H1 (cell line): ENCODE measurements around the gene PGAP2. TPM values are rescaled to one million over a fixed set of nuclear protein-coding genes. Genes with fewer than 3 reads are reported as not detected.

ENCODE experiments used
- BACH1 ChIP-seq: IDR thresholded peaks from 2 replicates; pipeline ENCODE4 v1.6.1; 2012; ENCODE audit warnings: low read length, improper control_type of control experiment
- CREB1 ChIP-seq: IDR thresholded peaks from 2 replicates; pipeline ENCODE4 v1.6.1; 2012; ENCODE audit warnings: inconsistent platforms
- E2F6 ChIP-seq: IDR thresholded peaks from 2 replicates; pipeline ENCODE4 v1.6.1; 2012; ENCODE audit warnings: inconsistent platforms
- EP300 ChIP-seq, 2 experiments: IDR thresholded peaks; 1 replicate in 1 of 2; 2 replicates in 1 of 2; pipeline ENCODE4 v1.6.1; 2011 to 2012; ENCODE audit warnings: low read depth in 2 of 2, low read length in 2 of 2, mild to moderate bottlenecking in 2 of 2, borderline replicate concordance in 1 of 2, inconsistent platforms in 1 of 2, moderate library complexity in 1 of 2
- HDAC2 ChIP-seq, 2 experiments: fragments of 300-600 bp in 1 of 2; sonication (generic) in 1 of 2; IDR thresholded peaks; 2 replicates each; pipeline ENCODE4 v1.6.1; 2011 to 2012; ENCODE audit warnings: low read depth in 2 of 2, low read length in 2 of 2, mild to moderate bottlenecking in 2 of 2, moderate library complexity in 2 of 2, borderline replicate concordance in 1 of 2, inconsistent platforms in 1 of 2
- KDM5A ChIP-seq: fragments of 200-600 bp; IDR thresholded peaks from 2 replicates; pipeline ENCODE4 v1.7.1; 2012; ENCODE audit warnings: mild to moderate bottlenecking, low read length, inconsistent platforms, mixed read lengths
- NANOG ChIP-seq: IDR thresholded peaks from 2 replicates; pipeline ENCODE4 v1.6.1; 2011; ENCODE audit warnings: low read length, low read depth, mild to moderate bottlenecking, inconsistent platforms; ENCODE audit not compliant: insufficient read depth, poor library complexity, severe bottlenecking
- NRF1 ChIP-seq: IDR thresholded peaks from 2 replicates; pipeline ENCODE4 v1.6.1; 2011; ENCODE audit warnings: mild to moderate bottlenecking, low read depth, low read length, improper control_type of control experiment
- PHF8 ChIP-seq: fragments of 200-600 bp; sonication (generic); conservative IDR thresholded peaks from 2 replicates; pipeline ENCODE4 v1.7.1; 2012; ENCODE audit warnings: low read depth, mild to moderate bottlenecking, inconsistent platforms, low read length, moderate library complexity
- POLR2A ChIP-seq, 2 experiments: IDR thresholded peaks; 1 replicate in 1 of 2; 2 replicates in 1 of 2; pipeline ENCODE4 v1.6.1; 2011; ENCODE audit warnings: low read depth in 2 of 2, low read length in 2 of 2, mild to moderate bottlenecking in 2 of 2; ENCODE audit errors: control extremely low read depth in 1 of 2
- RAD21 ChIP-seq, 2 experiments: IDR thresholded peaks in 1 of 2; conservative IDR thresholded peaks in 1 of 2; 2 replicates each; pipeline ENCODE4 v1.6.1; 2011; ENCODE audit warnings: low read depth in 2 of 2, low read length in 2 of 2, improper control_type of control experiment in 1 of 2, inconsistent platforms in 1 of 2, mild to moderate bottlenecking in 1 of 2, moderate library complexity in 1 of 2
- RXRA ChIP-seq: IDR thresholded peaks from 2 replicates; pipeline ENCODE4 v1.6.1; 2011; ENCODE audit warnings: low read depth, mild to moderate bottlenecking, low read length, moderate library complexity; ENCODE audit not compliant: insufficient read depth
- SIN3A ChIP-seq, 2 experiments: IDR thresholded peaks in 1 of 2; conservative IDR thresholded peaks in 1 of 2; 2 replicates each; pipeline ENCODE4 v1.6.1; 2011 to 2012; ENCODE audit warnings: low read length in 2 of 2, improper control_type of control experiment in 1 of 2, low read depth in 1 of 2, mild to moderate bottlenecking in 1 of 2
- SP1 ChIP-seq: IDR thresholded peaks from 2 replicates; pipeline ENCODE4 v1.6.1; 2011; ENCODE audit warnings: low read depth, low read length
- TAF1 ChIP-seq: IDR thresholded peaks from 2 replicates; pipeline ENCODE4 v1.6.1; 2011; ENCODE audit warnings: mild to moderate bottlenecking, low read depth, low read length
- TBP ChIP-seq: IDR thresholded peaks from 2 replicates; pipeline ENCODE4 v1.6.1; 2011; ENCODE audit warnings: low read depth, low read length, improper control_type of control experiment
- TCF12 ChIP-seq: IDR thresholded peaks from 2 replicates; pipeline ENCODE4 v1.6.1; 2011; ENCODE audit warnings: low read depth, mild to moderate bottlenecking, low read length
- TEAD4 ChIP-seq: IDR thresholded peaks from 2 replicates; pipeline ENCODE4 v1.6.1; 2012; ENCODE audit warnings: low read depth, low read length, inconsistent platforms, mixed read lengths
- YY1 ChIP-seq: IDR thresholded peaks from 2 replicates; pipeline ENCODE4 v1.6.1; 2011; ENCODE audit warnings: low read depth, mild to moderate bottlenecking, low read length
- polyA plus RNA-seq, 7 experiments: library from polyadenylated mRNA; depleted of rRNA in 3 of 7; stranded (reverse) in 5 of 7; unstranded in 2 of 7; fragments of >200 nt in 5 of 7; fragments of 200-250 nt in 2 of 7; gene quantifications; 1 replicate in 5 of 7; 2 replicates in 1 of 7; 4 replicates in 1 of 7; pipeline versions ENCODE4 v1.2.1 to v1.2.3, GENCODE V29; 2011 to 2013; ENCODE audit warnings: missing spikeins in 2 of 7, mixed read lengths in 2 of 7
- total RNA-seq: library from RNA; stranded (reverse); fragmentation: NEBNext Ultra II Directional; extraction: Animal tissue kit (Norgen Biotek cat#: 25700); gene quantifications from 2 replicates; pipeline ENCODE4 v1.2.1, GENCODE V29; 2021
- TF ChIP-seq, protein P1 (sequence below): IDR thresholded peaks from 2 replicates; pipeline ENCODE4 v1.6.1; 2012; ENCODE audit warnings: low read length, inconsistent platforms

Gene PGAP2
- total and polyA plus RNA-seq, 2 of the 8 experiments (the other 6 are each of a cell fraction or from before 2014, with no cell fraction given): 56.5 to 106 TPM

- TF ChIP-seq NANOG (no peak), RXRA (no peak), CREB1 (peak; percentile 87), TBP (peak; percentile 28; the same call in 1 of the 2 replicates), EP300 (IDR thresholded peaks at IDR 0.05; ENCODE audit: borderline replicate concordance in 1 of 2, low read depth in 2 of 2, low read length in 2 of 2) (peak in 1 of 2 experiments; percentile 67; a peak in 1 of 3 replicates), PHF8 (peak; percentile 59; the same call in 1 of the 2 replicates), TCF12 (no peak), HDAC2 (IDR thresholded peaks at IDR 0.05; ENCODE audit: borderline replicate concordance in 1 of 2, low read depth in 2 of 2, low read length in 2 of 2) (peak in 1 of 2 experiments; percentile 74; a peak in 1 of 4 replicates), NRF1 (0 out of 2 replicates have a peak, but pooled peaks have one; percentile 27), TAF1 (peak; percentile 31; the same call in 1 of the 2 replicates), YY1 (0 out of 2 replicates have a peak, but pooled peaks have one; percentile 62), POLR2A (IDR thresholded peaks at IDR 0.05; ENCODE audit: control extremely low read depth in 1 of 2, low read depth in 2 of 2, low read length in 2 of 2) (peak in 1 of 2 experiments; percentile 52; a peak in 1 of 3 replicates), SP1 (no peak; the same call in 1 of the 2 replicates), SIN3A (conservative IDR thresholded peaks at IDR 0.05 in 1 of 2, IDR thresholded peaks at IDR 0.05 in 1 of 2; ENCODE audit: low read depth in 1 of 2, low read length in 2 of 2) (peak in 1 of 2 experiments; percentile 80; a peak in 2 of 4 replicates), BACH1 (no peak), TEAD4 (no peak), KDM5A (no peak), E2F6 (peak; percentile 86), RAD21 (IDR thresholded peaks at IDR 0.05 in 1 of 2, conservative IDR thresholded peaks at IDR 0.05 in 1 of 2; ENCODE audit: low read depth in 2 of 2, low read length in 2 of 2) (peak; percentile 74 to 85)
- TF ChIP-seq, protein P1, sequence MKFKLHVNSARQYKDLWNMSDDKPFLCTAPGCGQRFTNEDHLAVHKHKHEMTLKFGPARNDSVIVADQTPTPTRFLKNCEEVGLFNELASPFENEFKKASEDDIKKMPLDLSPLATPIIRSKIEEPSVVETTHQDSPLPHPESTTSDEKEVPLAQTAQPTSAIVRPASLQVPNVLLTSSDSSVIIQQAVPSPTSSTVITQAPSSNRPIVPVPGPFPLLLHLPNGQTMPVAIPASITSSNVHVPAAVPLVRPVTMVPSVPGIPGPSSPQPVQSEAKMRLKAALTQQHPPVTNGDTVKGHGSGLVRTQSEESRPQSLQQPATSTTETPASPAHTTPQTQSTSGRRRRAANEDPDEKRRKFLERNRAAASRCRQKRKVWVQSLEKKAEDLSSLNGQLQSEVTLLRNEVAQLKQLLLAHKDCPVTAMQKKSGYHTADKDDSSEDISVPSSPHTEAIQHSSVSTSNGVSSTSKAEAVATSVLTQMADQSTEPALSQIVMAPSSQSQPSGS: no peak
Measured at GRCh38 chr11:3854977-3855807, 46.8 kb downstream of the PGAP2 start, which contains the start of gene STIM1 (continued).
